ENCODE measurements around the gene RNF31.

The RNF31 gene

GRCh38 chr14:24204163-24205146 is 57.2 kb downstream of the RNF31 start:
- DNase-seq = no peak

- no peak for DNase-seq
Measured at GRCh38 chr14:24206260-24207103, 59.2 kb downstream of the RNF31 start.

GRCh38 chr14:24207104-24207551 is 59.8 kb downstream of the RNF31 start:
- no peak for DNase-seq

- DNase-seq = no peak
Measured at GRCh38 chr14:24207625-24208024, 60.3 kb downstream of the RNF31 start.
